ENCODE measurements around the gene USP54.
"Not testable (repeated sequence)": the region's sequence is repeated elsewhere in the genome, so short reads cannot be mapped to it uniquely, and the experiment has no call there.

Gene USP54, protein sequence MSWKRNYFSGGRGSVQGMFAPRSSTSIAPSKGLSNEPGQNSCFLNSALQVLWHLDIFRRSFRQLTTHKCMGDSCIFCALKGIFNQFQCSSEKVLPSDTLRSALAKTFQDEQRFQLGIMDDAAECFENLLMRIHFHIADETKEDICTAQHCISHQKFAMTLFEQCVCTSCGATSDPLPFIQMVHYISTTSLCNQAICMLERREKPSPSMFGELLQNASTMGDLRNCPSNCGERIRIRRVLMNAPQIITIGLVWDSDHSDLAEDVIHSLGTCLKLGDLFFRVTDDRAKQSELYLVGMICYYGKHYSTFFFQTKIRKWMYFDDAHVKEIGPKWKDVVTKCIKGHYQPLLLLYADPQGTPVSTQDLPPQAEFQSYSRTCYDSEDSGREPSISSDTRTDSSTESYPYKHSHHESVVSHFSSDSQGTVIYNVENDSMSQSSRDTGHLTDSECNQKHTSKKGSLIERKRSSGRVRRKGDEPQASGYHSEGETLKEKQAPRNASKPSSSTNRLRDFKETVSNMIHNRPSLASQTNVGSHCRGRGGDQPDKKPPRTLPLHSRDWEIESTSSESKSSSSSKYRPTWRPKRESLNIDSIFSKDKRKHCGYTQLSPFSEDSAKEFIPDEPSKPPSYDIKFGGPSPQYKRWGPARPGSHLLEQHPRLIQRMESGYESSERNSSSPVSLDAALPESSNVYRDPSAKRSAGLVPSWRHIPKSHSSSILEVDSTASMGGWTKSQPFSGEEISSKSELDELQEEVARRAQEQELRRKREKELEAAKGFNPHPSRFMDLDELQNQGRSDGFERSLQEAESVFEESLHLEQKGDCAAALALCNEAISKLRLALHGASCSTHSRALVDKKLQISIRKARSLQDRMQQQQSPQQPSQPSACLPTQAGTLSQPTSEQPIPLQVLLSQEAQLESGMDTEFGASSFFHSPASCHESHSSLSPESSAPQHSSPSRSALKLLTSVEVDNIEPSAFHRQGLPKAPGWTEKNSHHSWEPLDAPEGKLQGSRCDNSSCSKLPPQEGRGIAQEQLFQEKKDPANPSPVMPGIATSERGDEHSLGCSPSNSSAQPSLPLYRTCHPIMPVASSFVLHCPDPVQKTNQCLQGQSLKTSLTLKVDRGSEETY (N-terminal part only)

DNA sequence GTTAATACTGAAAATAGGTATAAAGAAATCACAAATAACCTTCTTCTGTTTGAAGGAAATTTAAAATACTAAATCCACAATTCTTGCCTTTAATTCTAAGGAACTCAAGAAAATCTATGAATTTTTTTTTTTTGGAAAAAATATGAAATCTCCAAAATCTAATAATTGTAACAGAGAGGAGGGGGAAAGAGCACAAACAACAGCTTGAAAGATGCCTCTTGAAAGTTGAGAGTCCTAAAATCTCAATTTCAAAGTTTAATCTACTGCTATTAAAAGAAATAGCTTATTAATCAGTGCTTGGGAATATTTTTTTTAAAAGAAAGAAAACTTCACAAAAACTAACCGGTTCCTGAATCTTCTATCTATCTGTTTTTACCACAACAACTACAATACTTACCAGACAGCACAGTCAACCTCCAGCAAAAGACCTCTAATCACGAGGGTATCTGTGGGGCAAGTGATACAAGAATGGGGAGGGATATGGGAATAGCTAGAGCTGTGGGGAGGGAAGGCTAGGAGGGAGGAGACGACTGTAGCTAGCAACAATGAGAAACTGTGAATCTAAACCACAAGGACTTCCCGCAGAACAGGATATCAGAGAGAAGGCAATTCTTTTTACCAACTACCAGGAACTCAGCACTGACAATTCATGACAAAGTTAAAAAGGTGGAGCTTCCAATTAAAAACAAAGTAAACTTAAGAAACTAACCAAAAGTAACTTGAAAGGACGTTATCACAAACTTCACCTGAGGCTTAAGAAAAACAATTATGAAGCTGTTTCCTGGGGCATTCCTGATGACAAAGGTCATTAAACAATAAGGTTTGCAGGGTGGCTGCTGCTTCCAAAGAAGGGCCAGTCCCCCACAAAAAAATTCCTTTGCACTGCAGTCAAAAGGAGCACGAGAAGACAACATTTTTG, at the start of gene USP54:
Gene USP54 (minus strand): TSS at position 462 of the 919 bp plus-strand sequence. CDS start 15,684 bp downstream, outside the sequence.
- DNase-seq (ENCODE audit: low read depth), result no peak
- H3K4me3 ChIP-seq (ENCODE audit: low read depth, low read length), result no peak within 1 kb of the TSS

DNA sequence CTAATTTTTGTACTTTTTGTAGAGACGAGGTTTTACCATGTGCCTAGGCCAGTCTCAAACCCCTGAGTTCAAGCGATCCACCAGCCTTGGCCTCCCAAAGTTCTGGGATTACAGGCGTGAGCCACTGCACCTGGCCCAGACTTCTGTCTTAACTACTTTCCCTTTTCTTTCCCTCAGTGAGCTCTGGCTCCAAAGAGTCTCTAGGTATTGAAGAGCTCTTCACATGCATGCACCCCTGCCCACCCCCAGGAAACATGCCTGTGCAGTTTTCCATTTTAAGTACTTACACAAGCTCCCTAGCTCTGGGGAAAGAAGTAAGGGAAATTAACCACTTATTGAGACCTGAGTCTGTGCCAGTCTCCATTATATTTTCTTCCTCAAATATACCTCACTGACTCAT, 48.1 kb upstream of the USP54 start:
- DNase-seq (ENCODE audit: low read depth), result no peak

DNA sequence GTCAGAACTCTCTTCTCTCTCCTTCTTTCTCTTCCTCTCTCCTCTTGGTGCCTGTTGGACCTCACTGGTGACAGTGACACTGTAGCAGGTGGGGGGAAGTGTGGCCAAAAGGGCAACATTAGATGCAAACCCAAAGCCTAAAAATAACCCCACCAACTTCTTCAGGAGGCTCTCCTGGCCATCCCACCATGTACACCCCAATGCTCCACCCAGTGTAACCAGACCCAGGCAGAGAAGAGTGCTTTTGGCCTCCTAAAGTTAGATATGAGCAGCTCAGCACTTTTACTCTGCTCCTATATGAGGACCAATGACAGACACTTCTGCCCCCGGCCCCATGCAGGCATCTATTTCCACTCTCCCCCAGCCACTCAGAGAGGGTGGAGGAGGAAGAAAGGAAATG, 44.6 kb upstream of the USP54 start:
- DNase-seq (ENCODE audit: low read depth), result no peak
- no peak overlapping the region for H3K4me3 ChIP-seq (ENCODE audit: low read depth, low read length)

More for the DNA sequence above, 48.1 kb upstream of the USP54 start:
- H3K4me3 ChIP-seq (ENCODE audit: low read depth, low read length), result no peak overlapping the region

DNA sequence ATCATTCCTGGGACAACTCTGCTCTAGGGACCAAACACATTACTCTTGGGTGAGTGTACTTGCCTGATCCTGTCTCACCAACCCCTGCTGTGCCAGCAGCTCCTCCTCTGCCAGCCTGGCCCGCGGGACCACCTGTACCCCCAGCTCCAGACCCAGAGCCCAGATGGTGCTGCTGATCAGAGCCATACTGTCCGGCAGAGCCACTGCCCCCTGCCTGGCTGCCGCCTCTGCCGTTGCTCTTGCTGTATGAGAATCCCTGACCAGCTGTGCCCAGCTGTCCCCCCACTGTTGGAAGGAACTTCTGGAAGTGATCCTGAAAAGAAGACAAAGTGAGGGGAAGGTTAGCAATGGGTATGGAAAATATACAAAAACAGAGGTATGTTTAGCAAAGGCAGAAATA, 43.3 kb upstream of the USP54 start:
- H3K4me3 ChIP-seq (ENCODE audit: low read depth, low read length), result no peak overlapping the region
- no peak for DNase-seq (ENCODE audit: low read depth)

DNA sequence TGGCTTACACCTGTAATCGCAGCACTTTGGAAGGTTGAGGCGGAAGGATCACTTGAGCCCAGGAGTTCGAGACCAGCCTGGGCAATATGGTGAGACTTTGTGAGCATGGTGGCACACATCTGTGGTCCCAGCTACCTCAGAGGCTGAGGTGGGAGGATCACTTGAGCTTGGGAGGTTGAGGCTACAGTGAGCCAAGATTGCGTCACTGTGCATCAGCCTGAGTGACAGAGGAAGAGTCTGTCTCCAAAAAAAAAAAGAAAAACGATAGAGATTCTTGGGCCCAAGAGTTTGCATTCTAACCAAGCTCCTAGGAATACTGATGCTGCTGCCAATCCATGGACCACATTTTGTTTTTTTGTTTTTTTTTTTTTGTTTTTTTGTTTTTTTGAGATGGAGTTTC, 38.0 kb upstream of the USP54 start:
- DNase-seq (ENCODE audit: low read depth), result no peak
- H3K4me3 ChIP-seq (ENCODE audit: low read depth, low read length), result no peak overlapping the region

DNA sequence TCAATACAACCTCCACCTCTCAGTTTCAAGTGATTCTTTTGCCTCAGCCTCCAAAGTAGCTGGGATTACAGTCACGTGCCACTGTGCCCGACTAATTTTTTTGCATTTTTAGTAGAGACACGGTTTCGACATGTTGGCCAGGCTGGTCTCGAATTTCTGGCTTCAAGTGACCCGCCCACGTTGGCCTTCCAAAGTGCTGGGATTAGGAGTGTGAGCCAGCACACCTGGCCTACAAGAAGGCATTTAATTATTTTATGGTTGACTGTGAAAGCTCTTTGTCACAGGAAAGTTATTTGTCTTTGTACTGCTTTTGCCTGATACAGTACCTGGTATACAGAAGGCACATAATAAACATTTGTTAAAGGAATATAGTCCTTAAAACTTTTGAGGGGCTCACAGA, 37.3 kb upstream of the USP54 start:
- no peak overlapping the region for H3K4me3 ChIP-seq (ENCODE audit: low read depth, low read length)
- DNase-seq (ENCODE audit: low read depth), result no peak

DNA sequence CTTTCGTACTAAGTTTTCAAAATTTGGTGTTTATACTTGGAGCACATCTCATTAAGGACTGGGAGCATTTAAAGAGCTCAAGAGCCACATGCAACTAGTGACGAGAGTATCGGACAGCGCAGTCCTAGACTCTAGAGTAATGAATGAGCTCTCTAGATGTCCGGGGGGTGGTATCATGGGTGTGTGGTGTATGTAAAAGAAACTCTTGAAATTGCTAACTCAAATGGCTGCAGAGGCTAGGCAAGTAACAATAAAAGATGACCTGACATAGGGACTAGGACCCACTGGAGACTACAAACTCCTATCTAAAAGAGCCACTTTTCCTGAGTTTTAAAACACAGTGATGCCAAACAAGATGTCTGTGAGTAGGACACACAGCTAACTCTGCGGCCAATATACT, 36.2 kb upstream of the USP54 start:
- no peak for DNase-seq (ENCODE audit: low read depth)
- H3K4me3 ChIP-seq (ENCODE audit: low read depth, low read length), result no peak overlapping the region

DNA sequence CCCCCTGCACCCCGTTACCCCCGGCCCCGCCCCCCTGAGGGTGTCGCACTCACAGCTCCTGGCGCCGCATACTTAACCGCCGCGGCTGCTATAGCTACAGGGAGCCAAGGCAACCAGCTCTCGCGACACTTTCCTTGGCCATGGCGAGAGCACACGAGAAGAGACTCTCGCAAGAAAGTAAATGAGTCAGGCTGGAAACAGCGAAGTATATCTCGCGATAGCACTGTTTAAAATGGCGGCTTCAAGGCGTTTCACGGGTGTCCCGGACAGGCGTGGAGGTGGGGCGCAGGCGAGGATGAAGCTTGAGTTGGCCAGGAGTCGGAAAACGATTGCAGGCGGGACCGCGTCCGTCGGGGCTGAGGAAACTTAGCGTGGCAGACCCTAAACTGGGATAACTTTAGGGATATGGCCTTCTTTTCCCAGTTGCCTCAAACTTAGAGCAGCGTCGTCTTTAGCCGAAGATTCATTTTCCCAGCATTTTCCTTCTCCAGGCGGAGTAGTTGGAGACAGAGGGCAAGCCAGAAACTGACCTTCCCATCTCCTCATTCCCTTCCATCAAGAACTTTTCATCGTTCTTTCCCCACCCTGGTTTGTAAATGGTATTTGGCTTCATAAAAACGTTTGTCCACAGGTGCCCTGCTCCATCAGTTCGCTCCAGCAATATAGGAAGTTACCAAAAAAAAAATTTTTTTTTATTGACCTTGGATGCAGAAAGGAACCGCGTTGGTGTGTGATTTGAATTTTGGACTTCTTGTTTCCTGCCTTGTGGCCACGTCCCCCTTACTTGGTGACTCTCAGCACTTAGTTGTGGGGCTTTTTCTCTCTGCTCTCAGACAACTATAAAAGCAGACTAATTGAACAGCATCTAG, 35.0 kb upstream of the USP54 start:
- H3K4me3 ChIP-seq (ENCODE audit: low read depth, low read length), result peak overlapping the region; percentile 89
- DNase-seq (ENCODE audit: low read depth), result peak; percentile 92

DNA sequence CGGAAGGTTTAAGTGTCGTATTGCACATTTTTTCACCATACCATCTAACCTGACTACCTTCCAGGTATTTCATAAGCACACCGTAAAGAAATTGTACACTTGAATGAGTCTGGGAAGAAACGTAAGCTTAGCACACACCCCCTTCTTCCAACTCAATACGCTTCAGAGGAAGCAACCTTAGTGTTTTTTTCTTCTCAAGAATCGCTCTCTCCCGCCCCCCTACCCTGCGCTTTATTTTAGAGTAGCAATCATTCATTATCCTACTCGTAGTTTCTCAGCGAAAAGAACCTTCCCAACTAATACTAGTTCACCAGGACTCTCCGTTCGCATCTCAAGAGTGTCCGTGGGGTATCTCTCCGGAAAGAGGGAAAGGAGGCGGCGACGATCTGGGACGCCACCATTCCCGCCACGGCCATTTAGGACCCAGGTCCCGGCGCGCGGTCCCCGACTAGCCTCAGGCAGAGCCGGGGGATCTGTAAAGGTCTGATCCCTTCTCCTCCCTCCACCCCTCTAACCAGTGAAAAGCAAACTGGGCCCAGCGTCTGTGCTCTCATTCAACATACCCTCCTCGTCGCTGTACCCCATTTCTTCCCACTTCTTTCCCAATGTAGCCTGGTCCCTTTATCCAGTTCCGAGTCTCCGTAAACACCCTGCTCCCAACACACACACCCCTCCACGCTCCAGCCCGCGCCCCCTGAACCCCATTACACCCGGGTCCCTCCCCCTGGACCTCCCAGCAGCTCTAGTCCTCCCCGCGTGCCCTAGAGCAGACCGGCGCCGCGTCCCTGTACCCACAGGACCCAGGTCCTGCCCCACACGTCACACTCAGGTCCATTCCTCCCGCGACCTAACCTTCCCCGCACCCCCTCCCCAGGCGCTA, 34.1 kb upstream of the USP54 start:
- H3K4me3 ChIP-seq (ENCODE audit: low read depth, low read length), result peak overlapping the region; percentile 89
- no peak for DNase-seq (ENCODE audit: low read depth)

DNA sequence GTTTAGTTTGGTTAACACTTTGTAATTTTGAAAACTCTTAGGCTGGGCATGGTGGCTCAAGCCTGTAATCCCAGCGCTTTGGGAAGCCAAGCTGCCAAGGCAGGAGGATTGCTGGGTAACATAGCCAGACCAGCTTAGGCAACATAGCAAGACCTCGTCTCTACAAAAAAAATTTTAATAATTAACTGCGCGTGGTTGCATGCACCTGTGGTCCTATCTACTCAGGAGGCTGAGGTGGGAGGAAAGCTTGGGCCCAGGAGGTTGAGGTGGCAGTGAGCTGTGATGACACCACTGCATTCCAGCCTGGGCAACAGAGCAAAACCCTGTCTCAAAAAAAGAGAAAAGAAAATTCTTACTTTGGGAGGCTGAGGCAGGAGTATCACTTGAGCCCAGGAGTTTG, 31.9 kb upstream of the USP54 start:
- H3K4me3 ChIP-seq (ENCODE audit: low read depth, low read length), result no peak overlapping the region
- no peak for DNase-seq (ENCODE audit: low read depth)

DNA sequence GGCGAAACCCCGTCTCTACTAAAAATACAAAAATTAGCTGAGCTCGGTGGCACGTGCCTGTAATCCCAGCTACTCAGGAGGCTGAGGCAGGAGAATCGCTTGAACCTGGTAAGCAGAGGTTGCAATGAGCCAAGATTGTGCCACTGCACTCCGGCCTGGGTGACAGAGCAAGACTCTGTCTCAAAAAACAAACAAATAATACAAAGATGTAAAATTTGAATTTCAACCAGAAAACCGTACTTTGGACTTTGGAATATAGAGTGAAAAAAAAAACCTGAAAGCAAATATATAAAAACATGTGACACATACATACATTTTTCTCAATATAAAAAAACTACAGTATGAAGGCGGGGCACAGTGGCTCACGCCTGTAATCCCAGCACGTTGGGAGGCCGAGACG, 29.8 kb upstream of the USP54 start:
- H3K4me3 ChIP-seq (ENCODE audit: low read depth, low read length); DNase-seq (ENCODE audit: low read depth): not testable (repeated sequence)

DNA sequence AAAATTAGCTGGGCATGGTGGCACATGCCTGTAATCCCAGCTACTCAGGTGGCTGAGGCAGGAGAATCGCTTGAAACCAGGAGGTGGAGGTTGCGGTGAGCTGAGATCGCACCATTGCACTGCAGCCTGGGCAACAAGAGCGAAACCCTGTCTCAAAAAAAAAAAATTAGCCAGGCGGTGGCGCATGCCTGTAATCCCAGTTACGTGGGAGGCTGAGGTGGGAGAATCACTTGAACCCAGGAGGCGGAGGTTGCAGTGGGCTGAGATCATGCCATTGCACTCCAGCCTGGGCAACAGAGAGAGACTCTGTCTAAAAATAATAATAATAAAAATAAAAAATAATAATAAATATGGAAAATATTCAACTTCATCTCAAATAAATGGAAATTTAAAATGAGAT, 26.0 kb upstream of the USP54 start:
- not testable (repeated sequence) for H3K4me3 ChIP-seq (ENCODE audit: low read depth, low read length); DNase-seq (ENCODE audit: low read depth)

DNA sequence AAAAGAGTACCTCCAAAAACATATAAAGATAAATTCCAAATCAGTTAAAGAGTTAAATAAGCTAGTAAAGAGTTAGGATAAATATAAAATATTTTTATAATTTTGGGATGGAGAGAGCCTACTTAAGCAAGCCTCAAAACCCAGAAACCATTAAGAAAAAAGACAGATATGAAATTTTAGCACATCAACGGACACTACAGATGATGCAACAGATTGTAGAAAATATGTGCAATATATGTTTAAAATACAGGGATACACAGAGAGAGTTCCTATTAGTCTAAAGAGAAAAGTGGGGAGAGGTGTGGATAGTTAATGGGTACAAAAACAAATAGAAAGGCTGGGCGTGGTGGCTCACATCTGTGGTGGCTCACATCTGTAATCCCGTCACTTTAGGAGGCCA, 23.6 kb upstream of the USP54 start:
- no peak overlapping the region for H3K4me3 ChIP-seq (ENCODE audit: low read depth, low read length)
- DNase-seq (ENCODE audit: low read depth), result no peak

DNA sequence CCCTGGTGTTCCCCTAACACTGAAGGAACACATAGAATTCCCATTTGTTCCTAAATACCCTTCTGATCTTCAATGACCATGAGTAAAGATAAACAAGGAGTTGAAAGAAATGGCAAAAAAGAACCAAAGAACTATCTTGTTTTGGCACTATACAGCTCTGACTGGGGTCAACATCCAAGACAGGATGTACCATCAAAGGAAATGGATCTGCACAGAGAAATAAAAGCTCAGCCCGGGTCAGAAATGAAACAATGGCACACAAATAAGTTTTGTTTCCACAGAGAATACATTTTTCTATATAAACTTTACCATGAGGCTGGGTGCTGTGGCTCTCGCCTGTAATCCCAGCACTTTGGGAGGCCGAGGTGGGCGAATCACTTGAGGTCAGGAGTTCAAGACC, 18.0 kb upstream of the USP54 start:
- H3K4me3 ChIP-seq (ENCODE audit: low read depth, low read length), result no peak overlapping the region
- DNase-seq (ENCODE audit: low read depth), result no peak

DNA sequence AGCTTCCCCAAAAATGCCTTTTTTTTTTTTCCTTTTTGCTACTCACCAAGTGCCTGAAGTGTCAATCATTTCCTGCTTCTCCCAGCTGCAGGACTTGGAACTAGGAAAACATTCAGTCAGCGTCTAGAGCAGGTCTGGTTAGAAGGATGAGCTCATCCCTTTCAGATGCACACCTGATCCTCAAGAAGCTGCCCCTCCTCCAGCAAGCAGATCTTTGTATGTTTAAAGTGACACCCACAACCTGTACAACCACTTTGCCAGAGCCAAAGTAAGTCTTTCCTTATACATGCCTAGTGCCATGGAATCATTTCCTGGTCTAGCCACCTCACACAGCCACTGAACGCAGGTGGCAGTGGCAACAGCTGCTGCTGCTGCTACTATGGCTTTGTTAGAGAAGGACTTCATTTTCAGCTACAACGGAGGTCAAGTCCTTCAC, 10.4 kb upstream of the USP54 start:
- no peak for DNase-seq (ENCODE audit: low read depth)
- no peak overlapping the region for H3K4me3 ChIP-seq (ENCODE audit: low read depth, low read length)

DNA sequence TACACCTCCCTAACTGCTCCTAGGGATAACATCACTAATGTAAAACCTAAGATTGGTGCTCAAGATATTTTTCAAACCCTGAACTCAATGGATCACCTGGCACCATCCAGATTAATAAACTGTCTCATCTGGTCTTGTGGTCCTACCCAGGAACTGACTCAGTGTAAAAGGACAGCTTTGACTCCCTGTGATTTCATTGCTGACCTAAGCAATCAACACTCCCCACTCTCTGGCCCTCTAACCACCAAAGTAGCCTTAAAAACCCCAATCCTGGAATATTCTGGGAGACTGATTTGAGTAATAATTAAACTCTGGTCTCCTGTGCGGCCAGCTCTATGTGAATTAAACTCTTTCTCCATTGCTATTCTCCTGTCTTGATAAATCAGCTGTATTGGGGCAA, 6.2 kb upstream of the USP54 start:
- no peak overlapping the region for H3K4me3 ChIP-seq (ENCODE audit: low read depth, low read length)

DNA sequence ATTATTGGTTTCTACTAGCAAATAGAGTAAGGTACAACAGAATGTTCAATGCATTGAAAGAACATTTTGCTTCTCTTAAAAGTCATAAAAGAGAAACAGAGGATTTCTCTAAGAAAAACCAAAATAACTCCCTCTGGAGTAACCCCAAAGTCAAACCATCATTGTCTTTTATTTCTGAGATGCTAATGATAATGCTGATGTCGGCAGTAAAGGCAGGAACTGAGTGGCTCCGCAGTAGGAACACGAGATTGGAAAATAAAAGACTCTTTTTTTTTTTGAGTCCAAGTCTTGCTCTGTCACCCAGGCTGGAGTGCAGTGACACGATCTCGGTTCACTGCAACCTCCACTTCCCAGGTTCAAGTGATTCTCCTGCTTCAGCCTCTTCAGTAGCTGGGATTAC, 2.7 kb upstream of the USP54 start:
- H3K4me3 ChIP-seq (ENCODE audit: low read depth, low read length), result no peak overlapping the region
- no peak for DNase-seq (ENCODE audit: low read depth)

More for the DNA sequence above, 6.2 kb upstream of the USP54 start:
- no peak for DNase-seq (ENCODE audit: low read depth)
